ENCODE data around the gene EDIL3. TPM values are rescaled to one million over a fixed set of nuclear protein-coding genes. Genes with fewer than 3 reads are reported as not detected.

EDIL3 gene
- total RNA-seq, 4 donors from 2014 or later, result 12.2 to 26.9 (median 16.1) TPM

DNA sequence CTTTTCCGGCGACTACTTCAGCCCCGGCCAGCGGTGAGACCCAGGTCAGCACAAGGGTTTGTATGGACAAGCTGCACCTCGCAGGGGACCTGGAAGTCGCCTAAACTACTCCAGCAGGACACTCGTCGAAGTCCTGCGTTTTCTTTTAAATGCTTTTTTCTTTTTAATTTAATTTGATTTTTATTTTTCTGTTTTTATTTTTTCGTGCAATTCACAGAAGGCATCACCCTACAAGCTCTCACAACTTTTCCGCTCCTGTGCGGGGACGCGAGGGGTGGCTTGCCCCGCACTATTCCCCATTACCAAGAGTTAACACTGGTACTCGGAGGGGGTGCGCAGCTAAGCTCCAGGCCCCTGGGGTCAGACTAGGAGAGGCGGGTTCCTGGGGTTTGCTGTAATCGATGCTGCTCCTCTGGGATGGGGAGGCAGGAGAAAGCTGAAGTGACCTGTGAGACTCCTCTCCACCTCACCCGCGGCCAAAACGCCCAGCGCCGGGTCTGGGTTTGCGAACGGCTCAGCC is 1.3 kb downstream of the EDIL3 start:
- no peak for TF ChIP-seq CTCF (IDR thresholded peaks at IDR 0.05)
- TF ChIP-seq POLR2A (IDR thresholded peaks at IDR 0.05), result no peak
- no peak for TF ChIP-seq POLR2AphosphoS5 (IDR thresholded peaks at IDR 0.05)
- no peak for TF ChIP-seq EP300 (IDR thresholded peaks at IDR 0.05)
- H3K36me3 ChIP-seq, result no peaks in the 10 kb centered on the region
- no peaks in the 10 kb centered on the region for H3K9me3 ChIP-seq
- H3K27me3 ChIP-seq, result peaks cover 48% of the 10 kb centered on the region
- peak overlapping the region; percentile 36 to 58 for H3K4me3 ChIP-seq
- H3K4me1 ChIP-seq, result peaks cover 0 to 39% (median 6%) of the 10 kb centered on the region in 3 donors
- peak; percentile 5 for ATAC-seq
- WGBS, 2 donors (ENCODE audit: low coverage in 1 of 2), result 0 to 5% methylated on average over 2 to 15 of the region's 26 CpGs
- H3K27ac ChIP-seq, result peak overlapping the region in 3 of 4 donors; percentile 62 to 77 (median 63)

- 0 to 2% methylated on average over 11 to 26 of the region's 45 CpGs for WGBS, 2 donors (ENCODE audit: low coverage in 1 of 2)
- Histone ChIP-seq H3K27ac (peak overlapping the region in 3 of 4 donors; percentile 21 to 77 (median 63)), H3K27me3 (peaks cover 48% of the 10 kb centered on the region), H3K4me3 (peak overlapping the region; percentile 36 to 58), H3K9me3 (no peaks in the 10 kb centered on the region), H3K4me1 (peaks cover 0 to 39% (median 6%) of the 10 kb centered on the region in 3 donors), H3K36me3 (no peaks in the 10 kb centered on the region)
- ATAC-seq, result no peak
- TF ChIP-seq POLR2A (IDR thresholded peaks at IDR 0.05) (no peak), POLR2AphosphoS5 (IDR thresholded peaks at IDR 0.05) (peak; percentile 32)
These were observed 2.1 kb downstream of the EDIL3 start for GRCh38 chr5:84382363-84383295.

DNA sequence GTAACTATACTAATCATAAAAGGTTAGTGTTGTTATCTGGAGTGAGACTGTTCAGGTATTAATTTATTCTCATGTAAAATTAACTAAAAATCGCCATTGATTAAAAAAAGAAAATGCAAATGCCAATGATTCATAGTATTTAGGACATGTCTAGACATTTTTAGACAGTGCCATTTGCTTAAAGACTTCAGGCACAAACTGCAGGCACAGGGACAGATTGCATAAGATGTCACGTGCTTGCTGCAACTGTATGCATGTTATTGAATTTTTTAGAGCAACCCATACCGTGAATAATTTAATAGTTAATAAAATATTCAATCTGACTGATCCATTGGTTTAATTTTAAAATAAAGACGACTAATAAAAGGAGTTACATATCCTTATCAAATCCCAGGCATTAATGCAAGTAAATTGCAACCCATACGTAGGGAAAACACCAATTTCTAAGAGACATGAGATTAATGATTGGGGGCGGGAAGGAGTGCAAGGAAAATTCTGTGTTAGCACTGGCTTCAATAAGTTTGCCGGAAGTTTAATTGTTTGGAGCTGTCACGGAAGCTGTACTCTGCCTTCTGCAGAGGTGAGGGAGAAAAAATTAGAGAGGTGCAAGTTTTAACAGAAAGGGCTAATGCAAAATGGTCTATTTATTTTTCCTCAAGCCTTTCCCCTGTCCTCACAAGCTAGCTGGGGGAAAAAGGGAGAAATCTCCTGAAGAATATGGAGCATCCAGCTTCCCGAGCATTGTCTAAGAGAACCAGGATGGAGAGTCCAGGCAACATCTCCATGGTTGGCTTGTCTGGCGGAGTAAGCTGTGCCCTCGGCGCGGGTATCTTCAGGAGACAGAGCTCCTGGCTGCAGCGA is 2.9 kb downstream of the EDIL3 start:
- TF ChIP-seq CTCF (IDR thresholded peaks at IDR 0.05) (no peak), EP300 (IDR thresholded peaks at IDR 0.05) (no peak), POLR2A (IDR thresholded peaks at IDR 0.05) (no peak), POLR2AphosphoS5 (IDR thresholded peaks at IDR 0.05) (no peak)
- no peak for ATAC-seq

DNA sequence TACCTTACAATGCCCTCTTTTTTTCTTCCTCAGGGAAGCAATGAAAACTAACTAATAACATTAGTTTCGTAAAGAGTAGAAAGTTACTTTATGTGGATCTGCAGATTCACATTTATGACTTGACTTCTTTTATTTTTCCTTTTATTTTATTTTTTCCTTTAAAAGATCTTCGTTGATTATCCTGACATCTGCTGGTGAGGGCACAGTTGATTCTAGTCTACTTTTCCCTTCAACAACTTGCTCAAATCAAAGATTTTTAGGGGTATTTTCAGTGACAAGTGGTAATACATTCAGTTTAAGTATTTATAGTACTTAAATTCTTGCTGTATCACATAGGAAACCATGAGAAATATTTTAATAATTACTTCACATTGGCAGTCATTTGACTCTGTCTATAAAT is 4.9 kb downstream of the EDIL3 start:
- 39 to 74% methylated on average over 2 of the region's 2 CpGs for WGBS, 2 donors (ENCODE audit: low coverage in 1 of 2)
- Histone ChIP-seq H3K27ac (no peak overlapping the region), H3K36me3 (no peaks in the 10 kb centered on the region), H3K4me3 (no peak overlapping the region), H3K4me1 (peaks cover 0 to 31% (median 6%) of the 10 kb centered on the region in 3 donors), H3K27me3 (peaks cover 36% of the 10 kb centered on the region), H3K9me3 (no peaks in the 10 kb centered on the region)
- no peak for ATAC-seq
- TF ChIP-seq POLR2AphosphoS5 (IDR thresholded peaks at IDR 0.05) (no peak), CTCF (IDR thresholded peaks at IDR 0.05) (no peak), EP300 (IDR thresholded peaks at IDR 0.05) (no peak), POLR2A (IDR thresholded peaks at IDR 0.05) (no peak)

More for the DNA sequence above, 2.9 kb downstream of the EDIL3 start:
- Histone ChIP-seq H3K27ac (peak overlapping the region in 3 of 4 donors; percentile 21 to 77 (median 46)), H3K36me3 (no peaks in the 10 kb centered on the region), H3K4me3 (peak overlapping the region; percentile 36 to 58), H3K9me3 (no peaks in the 10 kb centered on the region), H3K27me3 (peaks cover 48% of the 10 kb centered on the region), H3K4me1 (peaks cover 0 to 39% (median 6%) of the 10 kb centered on the region in 3 donors)
- 38 to 53% methylated on average over 8 of the region's 14 CpGs for WGBS, 2 donors (ENCODE audit: low coverage in 1 of 2)

- TF ChIP-seq POLR2A (IDR thresholded peaks at IDR 0.05) (no peak), EP300 (IDR thresholded peaks at IDR 0.05) (no peak), CTCF (IDR thresholded peaks at IDR 0.05) (no peak), POLR2AphosphoS5 (IDR thresholded peaks at IDR 0.05) (no peak)
- no peak for ATAC-seq
- Histone ChIP-seq H3K9me3 (no peaks in the 10 kb centered on the region), H3K4me1 (peaks cover 0 to 23% (median 4%) of the 10 kb centered on the region in 3 donors), H3K27me3 (peaks cover 28% of the 10 kb centered on the region), H3K36me3 (no peaks in the 10 kb centered on the region), H3K4me3 (no peak overlapping the region), H3K27ac (no peak overlapping the region)
- WGBS, 2 donors (ENCODE audit: low coverage in 1 of 2), result 21 to 60% methylated on average over 2 of the region's 2 CpGs
These were observed 5.7 kb downstream of the EDIL3 start for GRCh38 chr5:84378961-84379360.

Data from gastroesophageal sphincter (tissue), 4 donors.